GM12875 (cell line): ENCODE data around the gene ANKEF1.

Experiments
- H3K4me3 ChIP-seq: one replicate; pipeline ENCODE4 v1.5.1; 2011; ENCODE audit warnings: low read depth, low read length, control low read depth
- TF ChIP-seq, protein P1 (sequence below): IDR thresholded peaks from 2 replicates; pipeline ENCODE4 v1.5.1; 2011; ENCODE audit warnings: low read depth, mild to moderate bottlenecking, control low read depth, inconsistent platforms, low read length, moderate library complexity, borderline replicate concordance; ENCODE audit not compliant: insufficient read depth

ANKEF1 gene

DNA sequence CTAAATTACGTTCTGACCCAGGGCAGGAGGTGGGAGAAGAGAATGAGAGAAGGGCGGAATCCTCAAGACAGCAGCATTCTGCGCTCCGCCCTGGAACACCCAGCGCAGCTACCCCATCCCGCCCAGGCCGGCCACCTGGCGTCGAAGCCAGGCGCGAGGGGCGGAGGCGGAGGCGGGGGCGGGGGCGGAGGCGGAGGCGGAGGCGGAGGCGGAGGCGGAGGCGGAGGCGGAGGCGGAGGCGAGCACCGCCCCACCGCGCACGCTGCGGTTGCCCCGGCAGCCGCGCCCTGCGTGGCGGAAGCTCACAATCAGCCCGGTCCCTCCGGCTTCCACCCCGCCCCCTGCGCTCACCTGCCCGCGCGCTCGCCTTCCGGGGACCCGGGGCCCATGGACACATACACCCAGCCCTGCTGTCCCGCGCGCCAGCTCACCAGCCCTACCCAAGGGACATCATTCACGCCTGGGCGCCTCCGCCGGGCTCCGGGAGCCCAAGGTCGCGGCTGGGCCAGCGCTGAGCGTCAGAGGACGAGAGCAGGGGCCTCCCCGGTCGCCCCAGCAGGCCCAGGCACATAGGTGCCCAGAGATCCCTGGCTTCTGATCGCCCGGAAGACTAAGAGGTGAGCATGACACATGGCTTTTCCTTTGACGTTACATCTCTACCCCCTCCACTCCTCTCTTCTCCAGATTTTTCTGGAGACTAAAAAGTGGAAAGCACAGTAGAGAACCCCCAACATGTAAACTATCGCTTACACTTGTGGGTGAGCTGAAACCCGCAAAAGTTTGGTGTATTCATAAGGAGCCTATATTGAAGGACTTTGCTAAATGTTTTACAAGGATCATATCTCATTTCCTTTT, at the start of gene ANKEF1:
ANKEF1 (plus strand) TSS at position 271 of the 855 bp plus-strand sequence. CDS start 3,315 bp downstream, outside the sequence.
- peak within 1 kb of the TSS; percentile 49 for H3K4me3 ChIP-seq
- TF ChIP-seq, protein P1, sequence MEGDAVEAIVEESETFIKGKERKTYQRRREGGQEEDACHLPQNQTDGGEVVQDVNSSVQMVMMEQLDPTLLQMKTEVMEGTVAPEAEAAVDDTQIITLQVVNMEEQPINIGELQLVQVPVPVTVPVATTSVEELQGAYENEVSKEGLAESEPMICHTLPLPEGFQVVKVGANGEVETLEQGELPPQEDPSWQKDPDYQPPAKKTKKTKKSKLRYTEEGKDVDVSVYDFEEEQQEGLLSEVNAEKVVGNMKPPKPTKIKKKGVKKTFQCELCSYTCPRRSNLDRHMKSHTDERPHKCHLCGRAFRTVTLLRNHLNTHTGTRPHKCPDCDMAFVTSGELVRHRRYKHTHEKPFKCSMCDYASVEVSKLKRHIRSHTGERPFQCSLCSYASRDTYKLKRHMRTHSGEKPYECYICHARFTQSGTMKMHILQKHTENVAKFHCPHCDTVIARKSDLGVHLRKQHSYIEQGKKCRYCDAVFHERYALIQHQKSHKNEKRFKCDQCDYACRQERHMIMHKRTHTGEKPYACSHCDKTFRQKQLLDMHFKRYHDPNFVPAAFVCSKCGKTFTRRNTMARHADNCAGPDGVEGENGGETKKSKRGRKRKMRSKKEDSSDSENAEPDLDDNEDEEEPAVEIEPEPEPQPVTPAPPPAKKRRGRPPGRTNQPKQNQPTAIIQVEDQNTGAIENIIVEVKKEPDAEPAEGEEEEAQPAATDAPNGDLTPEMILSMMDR: no peak

DNA sequence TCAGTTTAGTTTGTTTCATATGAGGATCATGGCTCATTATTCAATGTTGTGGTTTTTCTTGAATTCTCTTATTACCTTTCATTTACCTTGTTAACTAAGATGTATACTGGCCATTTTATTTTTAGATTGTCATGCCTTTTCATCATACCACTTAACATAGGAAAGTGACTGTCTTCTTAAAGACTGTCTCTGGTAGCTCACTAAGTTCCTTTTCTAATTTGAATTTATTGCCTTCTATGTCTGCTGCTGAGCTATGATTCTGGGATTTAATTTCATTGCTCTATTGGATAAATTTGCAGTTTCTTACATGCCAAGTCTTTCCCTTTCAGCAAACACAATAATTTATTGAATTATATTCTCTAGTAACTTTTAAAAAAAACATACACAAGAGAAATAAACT, 49.5 kb upstream of the ANKEF1 start:
- TF ChIP-seq, protein P1: no peak
- no peak overlapping the region for H3K4me3 ChIP-seq

DNA sequence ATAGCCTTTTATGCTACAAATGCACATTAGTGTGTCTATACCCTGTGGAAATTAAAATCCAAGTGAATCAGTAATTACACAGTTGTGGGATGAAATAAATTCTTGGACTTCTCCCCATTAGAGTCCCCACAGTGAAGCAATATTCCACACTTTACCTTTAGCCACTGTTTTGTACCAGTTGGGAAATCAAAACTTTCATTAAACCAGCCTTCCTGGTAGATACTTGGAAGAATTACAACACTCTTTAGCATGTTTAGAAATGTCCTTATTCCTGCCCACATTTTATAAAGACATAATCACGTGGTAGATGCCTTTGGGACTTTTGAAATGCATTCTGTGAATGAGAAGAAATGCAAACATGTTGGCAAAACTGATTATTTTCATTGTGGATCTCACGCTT, 49.0 kb upstream of the ANKEF1 start:
- H3K4me3 ChIP-seq: no peak overlapping the region
- TF ChIP-seq, protein P1: no peak

DNA sequence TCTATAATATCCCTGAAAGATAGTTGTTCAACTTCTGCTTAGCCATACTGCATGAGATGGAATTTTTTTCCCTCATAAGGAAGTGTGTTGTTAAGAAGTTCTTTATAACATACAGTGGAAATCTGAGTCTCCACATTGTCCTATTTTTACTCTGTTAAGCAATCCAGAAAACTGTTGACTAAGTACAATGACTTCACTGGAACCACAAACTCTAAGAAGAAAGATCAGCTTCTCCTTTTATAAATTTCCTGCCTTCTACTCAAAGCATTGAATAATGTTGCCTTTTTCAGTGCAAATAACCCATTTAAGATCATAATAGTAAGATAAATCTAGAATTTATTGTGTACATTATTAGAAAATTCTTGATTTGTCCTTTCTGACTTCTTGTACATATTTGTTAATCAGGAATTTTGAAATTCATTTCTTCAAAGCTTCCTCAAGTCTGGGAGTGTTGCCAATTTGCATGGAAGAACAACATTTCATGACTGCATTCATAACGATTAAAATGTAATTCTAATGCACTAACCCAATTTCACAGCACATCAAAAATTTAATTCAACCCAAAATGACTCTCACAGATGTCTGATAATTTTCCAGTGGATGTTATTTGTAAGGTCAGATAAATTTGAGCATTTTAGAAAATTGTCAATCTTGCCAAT, 45.6 kb upstream of the ANKEF1 start:
- TF ChIP-seq, protein P1: no peak
- H3K4me3 ChIP-seq: no peak overlapping the region

DNA sequence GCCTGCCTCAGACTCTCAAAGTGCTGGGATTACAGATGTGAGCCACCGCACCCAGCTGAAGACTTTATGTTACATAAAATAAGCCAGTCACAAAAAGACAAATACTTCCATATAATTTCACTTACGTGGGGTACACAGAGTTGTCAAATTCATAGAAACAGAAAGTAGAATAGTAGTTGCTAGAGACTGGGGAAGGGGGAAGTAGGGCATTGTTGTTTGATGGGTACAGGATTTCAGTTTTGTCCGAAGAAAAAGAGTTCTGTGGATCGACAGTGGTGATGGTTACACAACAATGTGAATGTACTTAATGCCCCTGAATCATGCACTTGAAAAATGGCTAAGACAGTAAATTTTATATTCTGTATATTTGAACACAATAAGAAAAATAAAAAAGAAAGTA, 41.6 kb upstream of the ANKEF1 start:
- no peak overlapping the region for H3K4me3 ChIP-seq
- TF ChIP-seq, protein P1: no peak

DNA sequence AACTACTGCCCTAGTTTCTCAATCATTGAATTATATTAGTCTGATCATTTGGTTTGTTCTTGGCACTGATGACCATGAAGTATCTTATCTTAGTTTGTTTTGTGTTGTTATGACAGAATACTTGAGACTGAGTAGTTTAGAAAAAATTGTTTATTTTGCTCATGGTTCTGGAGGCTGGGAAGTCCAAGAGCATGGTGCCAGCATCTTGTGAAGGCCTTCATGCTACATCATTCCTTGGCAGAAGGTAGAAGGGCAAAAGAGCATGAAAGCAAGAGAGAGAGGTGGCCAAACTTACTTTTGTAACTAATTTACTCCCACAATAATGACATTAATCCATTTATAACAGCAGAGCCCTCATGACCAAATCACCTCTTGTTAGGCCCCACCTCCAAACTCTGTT, 40.1 kb upstream of the ANKEF1 start:
- no peak overlapping the region for H3K4me3 ChIP-seq
- TF ChIP-seq, protein P1: no peak
